ENCODE results near the gene LRP8.
A peak's percentile ranks its signal among the peaks of the same experiment; 100 is the strongest.

DNA sequence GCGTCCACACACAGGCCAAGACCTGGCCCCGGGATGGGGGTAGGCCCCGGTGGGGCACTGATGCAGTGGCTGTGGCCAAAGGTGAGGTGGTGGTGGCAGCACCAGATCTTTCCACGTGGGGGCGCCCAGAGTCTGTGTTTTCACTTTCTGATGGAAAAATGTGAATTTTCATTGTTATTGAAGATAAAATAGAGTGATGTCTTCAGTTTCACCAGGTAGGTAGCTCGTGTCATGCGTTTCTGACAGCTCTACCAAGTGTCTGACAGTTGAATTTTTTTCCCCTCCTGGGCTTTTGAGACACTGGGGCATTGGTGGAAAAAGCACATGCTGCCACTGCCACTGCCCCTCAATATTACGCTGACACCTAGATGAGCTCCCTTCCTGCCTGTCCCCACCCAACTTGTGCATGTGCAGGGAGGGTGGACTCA, 49.6 kb downstream of the LRP8 start:
- TF ChIP-seq, protein P1, sequence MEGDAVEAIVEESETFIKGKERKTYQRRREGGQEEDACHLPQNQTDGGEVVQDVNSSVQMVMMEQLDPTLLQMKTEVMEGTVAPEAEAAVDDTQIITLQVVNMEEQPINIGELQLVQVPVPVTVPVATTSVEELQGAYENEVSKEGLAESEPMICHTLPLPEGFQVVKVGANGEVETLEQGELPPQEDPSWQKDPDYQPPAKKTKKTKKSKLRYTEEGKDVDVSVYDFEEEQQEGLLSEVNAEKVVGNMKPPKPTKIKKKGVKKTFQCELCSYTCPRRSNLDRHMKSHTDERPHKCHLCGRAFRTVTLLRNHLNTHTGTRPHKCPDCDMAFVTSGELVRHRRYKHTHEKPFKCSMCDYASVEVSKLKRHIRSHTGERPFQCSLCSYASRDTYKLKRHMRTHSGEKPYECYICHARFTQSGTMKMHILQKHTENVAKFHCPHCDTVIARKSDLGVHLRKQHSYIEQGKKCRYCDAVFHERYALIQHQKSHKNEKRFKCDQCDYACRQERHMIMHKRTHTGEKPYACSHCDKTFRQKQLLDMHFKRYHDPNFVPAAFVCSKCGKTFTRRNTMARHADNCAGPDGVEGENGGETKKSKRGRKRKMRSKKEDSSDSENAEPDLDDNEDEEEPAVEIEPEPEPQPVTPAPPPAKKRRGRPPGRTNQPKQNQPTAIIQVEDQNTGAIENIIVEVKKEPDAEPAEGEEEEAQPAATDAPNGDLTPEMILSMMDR (IDR thresholded peaks at IDR 0.05; ENCODE audit: insufficient read depth, low read length, poor library complexity, severe bottlenecking): peak; percentile 87
- TF ChIP-seq EZH2phosphoT487 (conservative IDR thresholded peaks at IDR 0.05; ENCODE audit: low read length): no peak

Data from SU-DHL-6 (cell line).